NCI-H526 treated with DMSO at 0.1 percent for 48 hours (cell line): ENCODE data around the gene PRR33.
"Not testable (repeated sequence)": the region's sequence is repeated elsewhere in the genome, so short reads cannot be mapped to it uniquely, and the experiment has no call there.

Source experiments
- DNase-seq: peaks from one replicate; lab custom pipeline; 2025; lab: John Stamatoyannopoulos, UW

Gene PRR33

GRCh38 chr11:1888811-1889210, 2.9 kb downstream of the PRR33 start:
- no peak for DNase-seq

GRCh38 chr11:1888347-1888753, 3.3 kb downstream of the PRR33 start:
- no peak for DNase-seq

- no peak for DNase-seq
Measured at GRCh38 chr11:1887451-1888346, 4.0 kb downstream of the PRR33 start.

GRCh38 chr11:1886551-1886950, 5.1 kb downstream of the PRR33 start:
- DNase-seq: not testable (repeated sequence)

- DNase-seq: no peak
Measured at GRCh38 chr11:1884303-1884700, 7.4 kb downstream of the PRR33 start.

- no peak for DNase-seq
Measured at GRCh38 chr11:1883346-1884302, 8.1 kb downstream of the PRR33 start.

- peak; percentile 26 for DNase-seq
Measured at GRCh38 chr11:1882265-1883238, 9.1 kb downstream of the PRR33 start.

- no peak for DNase-seq
Measured at GRCh38 chr11:1881442-1882264, 10.0 kb downstream of the PRR33 start.

GRCh38 chr11:1880746-1881441, 10.8 kb downstream of the PRR33 start:
- no peak for DNase-seq

GRCh38 chr11:1879941-1880720, 11.6 kb downstream of the PRR33 start:
- no peak for DNase-seq

GRCh38 chr11:1879342-1879940, 12.3 kb downstream of the PRR33 start:
- no peak for DNase-seq

- DNase-seq: no peak
Measured at GRCh38 chr11:1878137-1879031, 13.3 kb downstream of the PRR33 start.

- no peak for DNase-seq
Measured at GRCh38 chr11:1877211-1878136, 14.2 kb downstream of the PRR33 start.

- DNase-seq: no peak
Measured at GRCh38 chr11:1876361-1877063, 15.2 kb downstream of the PRR33 start.

GRCh38 chr11:1875851-1876301, 15.8 kb downstream of the PRR33 start:
- not testable (repeated sequence) for DNase-seq
